ENCODE measurements around the gene RBM19.
"Not testable (repeated sequence)": the region's sequence is repeated elsewhere in the genome, so short reads cannot be mapped to it uniquely, and the experiment has no call there.

RBM19 gene

DNA sequence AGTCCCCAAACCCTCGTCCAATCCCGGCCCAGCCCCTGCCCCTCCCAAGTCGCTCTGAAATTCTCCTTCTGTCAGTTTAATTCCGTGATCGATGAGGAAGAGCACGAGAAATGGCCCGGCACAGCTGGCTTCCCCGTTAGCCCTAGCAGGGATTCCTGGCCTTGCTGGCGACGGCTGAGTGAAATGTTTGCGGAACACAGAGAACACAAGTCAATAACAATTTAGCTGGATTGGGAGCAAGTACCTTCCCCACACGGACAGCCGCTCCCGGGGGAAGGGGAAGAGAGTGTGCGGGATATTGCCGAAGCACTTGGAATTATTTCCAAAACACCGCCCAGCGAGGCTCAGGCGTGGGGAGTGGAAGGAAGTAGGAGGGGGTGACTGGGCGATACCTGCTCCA lies 134.6 kb downstream of the RBM19 start:
- no peak for DNase-seq (ENCODE audit: low read depth)

DNA sequence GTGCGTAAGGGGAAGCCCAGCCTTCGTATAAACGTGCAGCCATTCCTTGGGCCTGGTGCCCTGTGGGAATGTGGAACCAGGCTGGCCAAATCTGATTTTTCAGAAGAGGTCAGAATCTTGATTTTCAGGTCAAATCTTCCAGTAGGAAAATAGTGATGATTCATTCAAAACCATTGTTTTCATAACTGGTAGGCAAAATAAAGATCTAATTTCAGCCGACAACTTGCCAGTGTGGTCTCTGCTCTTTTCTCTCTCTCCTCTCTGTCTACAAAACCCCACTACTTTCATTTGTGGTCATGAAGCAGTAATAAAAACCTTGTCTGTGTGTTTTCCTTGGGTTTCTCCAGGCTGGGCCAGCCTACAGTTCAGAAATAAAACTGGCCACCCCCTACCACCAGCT lies 135.1 kb downstream of the RBM19 start:
- peak; percentile 82 for DNase-seq (ENCODE audit: low read depth)

DNA sequence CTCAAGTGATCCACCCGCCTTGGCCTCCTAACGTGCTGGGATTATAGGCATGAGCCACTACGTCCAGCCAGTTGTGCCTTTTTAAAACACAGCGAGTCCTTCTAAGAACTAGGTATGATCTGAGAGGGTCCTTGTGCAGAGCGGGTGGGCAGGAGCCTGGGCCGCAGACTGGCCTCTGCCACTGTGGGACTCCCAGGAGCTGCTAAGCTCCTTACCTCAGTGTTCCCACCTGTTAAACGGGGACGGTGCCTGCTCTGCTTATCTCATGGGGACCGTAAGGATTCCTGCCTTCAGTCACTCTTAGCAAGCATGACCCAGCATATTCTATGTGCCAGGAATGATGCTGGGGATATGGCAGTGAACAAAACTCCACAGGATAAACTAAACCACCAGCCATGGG lies 136.9 kb downstream of the RBM19 start:
- DNase-seq (ENCODE audit: low read depth), result no peak

DNA sequence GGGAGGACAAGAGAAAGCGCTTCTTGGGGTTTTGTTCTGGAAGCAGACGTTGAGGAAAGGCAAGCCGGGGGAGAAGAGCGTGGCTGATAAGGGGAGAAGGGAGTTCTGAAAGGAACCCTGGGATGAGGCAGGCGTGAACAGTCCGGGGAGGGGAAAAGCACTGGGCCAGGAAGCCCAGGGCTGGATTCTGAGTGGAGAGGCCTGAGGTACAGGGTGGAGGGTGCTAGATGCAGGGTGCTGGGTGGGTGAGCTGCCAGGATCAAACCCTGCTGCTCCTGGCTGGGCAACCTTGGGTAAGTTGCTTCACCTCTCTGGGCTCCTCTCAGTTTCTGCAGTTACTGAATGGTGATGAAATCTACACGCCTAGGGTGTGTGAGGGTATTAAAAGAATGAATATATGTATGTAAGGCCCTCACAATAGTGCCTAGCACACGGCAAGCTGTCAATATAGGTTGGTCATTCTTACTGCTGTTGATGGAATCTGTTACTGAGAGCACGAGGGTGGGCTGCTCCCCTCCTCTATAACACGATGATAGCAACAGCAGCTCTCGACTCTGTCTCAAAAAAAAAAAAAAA lies 138.5 kb downstream of the RBM19 start:
- DNase-seq (ENCODE audit: low read depth), result no peak

DNA sequence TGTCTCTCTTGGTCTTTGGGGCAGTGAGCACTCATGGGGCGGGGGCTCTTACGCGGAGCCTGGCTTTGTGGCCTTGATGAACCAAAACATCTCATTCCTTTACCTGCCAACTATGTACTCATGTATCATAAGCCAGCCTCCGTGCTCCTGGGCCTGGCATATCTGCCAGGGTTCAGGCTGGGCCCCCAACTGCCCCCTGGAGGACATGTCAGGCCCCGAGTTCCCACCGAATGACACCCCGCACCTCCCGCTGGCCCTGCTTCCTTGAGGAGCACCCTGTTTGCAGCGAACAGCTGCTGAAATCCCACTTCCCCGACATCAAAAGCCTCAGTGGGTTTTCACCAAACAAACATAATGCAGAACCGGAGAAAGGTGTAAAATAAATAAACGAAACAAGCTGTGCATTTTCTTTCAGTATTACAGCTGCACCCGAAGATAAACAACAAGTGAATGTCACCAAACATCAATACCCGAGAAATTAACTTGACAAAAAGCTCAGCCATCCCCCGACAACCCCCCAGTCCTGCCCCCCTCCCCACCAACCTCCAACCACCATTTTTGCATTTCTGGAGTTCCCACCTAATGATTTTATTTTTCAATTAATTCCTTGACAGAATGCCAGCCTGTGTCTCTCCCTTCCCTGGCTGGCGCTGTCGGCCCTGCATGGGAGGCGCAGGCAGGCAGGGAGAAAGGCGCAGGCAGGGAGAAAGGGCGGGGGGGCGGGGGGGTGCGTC lies 139.2 kb downstream of the RBM19 start:
- no peak for DNase-seq (ENCODE audit: low read depth)

DNA sequence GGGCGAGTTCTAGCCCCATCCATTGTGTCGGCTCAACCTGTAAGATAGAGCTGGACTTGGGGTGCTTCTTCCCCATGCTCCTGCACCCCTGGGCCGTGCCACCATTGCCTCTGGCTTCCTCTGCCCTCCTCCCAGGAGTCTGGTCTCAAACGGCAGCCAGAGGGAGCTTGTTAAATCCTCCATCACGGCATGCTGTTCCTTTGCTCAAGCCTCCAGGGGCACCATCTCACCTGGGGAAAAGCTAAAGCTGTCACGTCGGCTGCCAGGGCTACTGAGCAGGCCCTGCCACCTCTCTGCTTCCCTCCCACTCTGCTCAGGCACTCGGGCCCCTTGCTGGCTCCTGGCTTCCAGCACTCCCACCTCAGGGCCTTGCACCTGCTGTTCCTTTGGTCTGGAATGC lies 140.4 kb downstream of the RBM19 start:
- DNase-seq (ENCODE audit: low read depth), result no peak

DNA sequence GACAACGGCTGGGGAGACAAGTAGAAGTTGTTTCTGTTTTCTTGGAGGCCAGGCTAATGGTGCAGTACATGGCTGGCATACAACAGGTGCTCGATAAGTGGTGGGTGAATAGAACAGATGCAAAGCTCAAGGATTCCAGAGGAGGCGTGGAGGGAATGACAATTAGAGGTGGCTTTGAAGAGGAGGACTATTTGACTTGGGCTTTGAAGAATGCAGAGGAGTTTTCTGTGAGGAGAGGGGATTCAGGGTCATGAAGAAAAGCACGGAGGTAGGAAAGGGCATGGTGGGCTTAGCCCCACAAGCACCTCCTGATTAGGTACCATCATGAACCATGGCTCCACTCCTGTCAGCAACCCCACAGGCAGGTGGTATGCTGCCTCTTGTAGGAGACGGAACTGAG lies 142.3 kb downstream of the RBM19 start:
- no peak for DNase-seq (ENCODE audit: low read depth)

DNA sequence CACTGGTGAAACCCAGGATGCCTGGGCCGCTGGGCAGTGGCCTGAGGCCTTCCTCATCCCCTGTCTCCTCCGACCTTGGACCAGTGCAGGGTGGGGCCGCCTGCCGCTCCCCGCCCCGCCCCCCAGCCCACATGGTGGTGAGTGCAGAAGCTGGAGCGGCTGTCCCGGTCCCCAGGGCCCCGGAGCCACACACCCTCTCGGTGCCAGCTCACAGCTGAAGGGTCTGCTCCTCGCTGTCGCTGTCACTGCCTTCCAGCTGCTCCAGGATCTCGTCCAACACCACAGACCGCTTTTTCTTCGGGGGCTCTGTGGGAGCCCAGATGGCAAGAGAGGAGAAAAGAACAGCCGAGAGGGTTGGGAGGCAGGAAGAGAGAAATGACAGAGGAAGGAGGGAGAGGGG lies 143.1 kb downstream of the RBM19 start:
- DNase-seq (ENCODE audit: low read depth), result no peak

DNA sequence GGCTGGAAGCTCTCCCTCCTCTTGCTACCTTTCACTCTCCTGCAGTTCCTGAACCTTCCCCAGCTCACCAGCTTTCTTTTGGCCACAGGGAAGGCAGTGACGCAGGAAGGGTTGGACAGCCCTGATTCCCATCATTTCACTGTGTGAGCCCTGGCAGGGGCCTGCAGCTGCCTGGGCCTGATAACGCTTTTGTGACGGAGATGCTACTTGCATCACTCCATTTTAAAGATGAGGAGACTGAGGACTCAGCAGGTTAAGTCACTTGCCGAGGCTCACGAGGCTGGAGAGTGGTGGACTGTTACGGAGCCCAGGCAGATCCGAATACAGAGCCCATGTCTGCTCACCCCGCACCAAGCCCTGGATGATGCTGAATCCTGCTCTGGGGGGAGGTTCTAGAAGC lies 145.3 kb downstream of the RBM19 start:
- DNase-seq (ENCODE audit: low read depth), result no peak

DNA sequence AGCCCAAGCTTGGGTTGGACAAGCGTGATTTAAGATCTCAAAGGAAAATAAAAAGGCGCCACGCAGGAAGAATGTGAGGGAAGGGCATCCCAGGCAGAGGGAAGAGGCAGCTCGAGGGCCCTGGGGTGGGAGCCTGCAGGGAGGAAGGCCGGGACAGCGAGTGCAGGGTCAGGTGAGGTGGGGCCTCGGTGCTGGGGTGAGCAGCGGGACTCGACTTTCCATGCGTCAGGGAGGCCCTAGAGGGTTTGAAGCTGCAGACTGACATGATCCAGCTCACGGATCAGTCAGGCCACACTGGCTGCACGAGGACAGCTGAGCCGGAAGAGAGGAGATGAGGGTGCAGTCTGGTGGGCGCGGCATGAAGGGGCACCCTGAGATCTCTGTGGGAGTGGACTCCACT lies 145.8 kb downstream of the RBM19 start:
- DNase-seq (ENCODE audit: low read depth), result no peak

DNA sequence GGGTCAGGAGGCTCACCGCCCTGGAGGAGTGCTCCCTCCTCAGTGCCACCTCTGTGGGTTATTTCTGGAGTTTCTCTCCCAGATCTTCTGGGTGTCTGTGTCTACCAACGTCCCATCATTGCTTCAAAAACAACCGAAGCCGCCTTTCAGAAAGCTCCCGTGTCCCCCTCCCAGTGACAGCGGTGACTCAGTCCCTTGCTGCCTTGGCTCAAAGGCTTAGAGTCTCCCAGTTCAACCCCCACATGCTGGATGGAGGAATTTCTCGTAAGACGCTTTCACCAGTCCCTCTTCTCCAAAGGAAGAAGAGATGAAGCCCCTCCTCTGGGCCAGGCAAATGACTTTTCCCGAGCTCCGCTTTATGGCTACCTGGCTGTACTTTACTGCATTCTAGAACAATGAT lies 146.6 kb downstream of the RBM19 start:
- DNase-seq (ENCODE audit: low read depth), result no peak

DNA sequence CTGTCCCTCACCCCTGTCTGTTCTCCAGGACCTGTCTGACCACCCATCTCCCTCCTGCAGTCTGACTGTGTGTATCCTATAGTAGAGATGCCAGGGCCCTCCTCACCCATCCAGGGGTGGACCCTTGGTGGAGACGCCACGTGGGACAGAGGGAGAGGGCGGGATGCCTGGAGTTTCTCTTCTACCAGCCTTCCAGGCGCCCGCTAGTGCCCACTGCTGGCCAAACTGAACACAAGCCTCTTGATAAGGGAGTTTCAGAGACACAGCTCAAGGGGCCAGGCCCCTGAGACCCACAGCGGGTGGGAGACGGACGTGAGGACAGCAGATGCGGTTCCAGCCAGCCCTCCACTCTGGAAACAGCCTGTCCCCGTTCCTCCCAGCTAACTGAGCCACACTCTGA lies 147.3 kb downstream of the RBM19 start:
- DNase-seq (ENCODE audit: low read depth), result peak; percentile 16

DNA sequence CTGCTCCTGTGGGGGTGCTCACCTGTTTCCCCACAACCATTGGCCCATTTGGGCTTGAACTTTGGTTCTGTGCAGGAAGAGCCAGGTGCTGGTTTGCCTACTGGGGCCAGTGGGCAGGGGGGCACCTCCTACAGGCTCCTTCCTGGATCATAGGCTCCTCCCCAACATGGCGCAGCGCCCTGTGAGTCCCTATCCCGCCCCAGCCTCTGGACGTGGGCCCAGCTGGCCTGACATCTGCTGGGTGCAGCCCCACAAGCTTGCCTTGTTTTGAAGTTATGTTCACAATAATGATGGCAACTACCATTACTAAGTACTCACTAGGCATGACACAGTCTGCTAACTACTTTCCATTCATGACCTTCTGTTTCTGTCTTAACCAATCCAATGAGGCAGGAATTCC lies 147.8 kb downstream of the RBM19 start:
- DNase-seq (ENCODE audit: low read depth), result no peak

DNA sequence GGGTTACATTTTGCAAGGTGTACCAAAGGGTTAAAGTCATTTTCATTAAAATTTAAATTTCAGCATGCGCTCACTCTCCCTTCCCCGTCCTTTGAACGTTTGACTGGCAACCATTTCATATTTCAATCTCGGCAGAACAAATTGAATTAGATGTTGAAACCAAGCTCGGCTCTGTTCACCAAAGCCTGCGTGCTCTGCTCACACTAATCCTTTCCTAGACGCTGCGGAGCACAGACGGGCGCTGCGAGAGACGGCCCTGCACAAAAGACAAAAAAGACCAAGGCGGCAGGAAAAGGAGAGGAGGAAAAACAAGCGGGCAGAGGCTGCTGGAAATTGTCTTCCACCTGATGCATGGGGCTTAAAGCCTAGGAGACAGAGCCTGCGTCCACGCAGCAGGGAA lies 149.3 kb downstream of the RBM19 start:
- DNase-seq (ENCODE audit: low read depth), result no peak

DNA sequence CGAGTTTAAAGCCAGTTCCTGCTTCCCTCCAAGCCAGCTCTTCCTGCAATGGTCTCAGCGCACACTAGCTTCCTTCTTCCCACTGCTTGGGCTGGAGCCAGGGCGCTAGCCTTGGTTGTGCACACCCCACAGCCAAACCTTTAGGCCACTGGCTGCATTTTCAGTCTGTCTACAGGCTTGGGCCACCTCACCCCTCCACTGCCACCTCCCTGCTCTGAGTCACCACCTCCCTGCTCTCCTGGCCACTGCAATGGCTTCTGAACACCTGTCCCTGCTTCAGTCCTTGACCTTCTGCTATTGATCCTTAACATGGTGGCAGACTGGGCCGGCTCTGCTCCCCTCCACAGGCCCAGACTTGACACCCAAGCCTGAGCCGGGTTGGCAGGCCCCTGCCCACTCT lies 151.1 kb downstream of the RBM19 start:
- no peak for DNase-seq (ENCODE audit: low read depth)

DNA sequence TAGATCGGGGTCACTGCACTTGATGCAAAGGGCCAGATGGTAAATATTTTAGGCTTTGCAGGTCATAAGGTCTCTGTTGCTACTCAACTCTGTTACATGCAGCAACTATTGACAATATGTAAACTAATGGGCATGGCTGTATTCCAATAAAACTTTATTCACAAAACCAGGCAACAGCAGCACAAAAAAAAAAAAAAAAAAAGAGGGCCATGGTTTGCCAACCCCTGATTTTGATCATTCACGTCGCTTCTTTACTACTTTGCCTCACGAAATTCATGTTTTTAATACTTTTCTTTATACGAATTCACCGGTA lies 152.9 kb downstream of the RBM19 start:
- no peak for DNase-seq (ENCODE audit: low read depth)

DNA sequence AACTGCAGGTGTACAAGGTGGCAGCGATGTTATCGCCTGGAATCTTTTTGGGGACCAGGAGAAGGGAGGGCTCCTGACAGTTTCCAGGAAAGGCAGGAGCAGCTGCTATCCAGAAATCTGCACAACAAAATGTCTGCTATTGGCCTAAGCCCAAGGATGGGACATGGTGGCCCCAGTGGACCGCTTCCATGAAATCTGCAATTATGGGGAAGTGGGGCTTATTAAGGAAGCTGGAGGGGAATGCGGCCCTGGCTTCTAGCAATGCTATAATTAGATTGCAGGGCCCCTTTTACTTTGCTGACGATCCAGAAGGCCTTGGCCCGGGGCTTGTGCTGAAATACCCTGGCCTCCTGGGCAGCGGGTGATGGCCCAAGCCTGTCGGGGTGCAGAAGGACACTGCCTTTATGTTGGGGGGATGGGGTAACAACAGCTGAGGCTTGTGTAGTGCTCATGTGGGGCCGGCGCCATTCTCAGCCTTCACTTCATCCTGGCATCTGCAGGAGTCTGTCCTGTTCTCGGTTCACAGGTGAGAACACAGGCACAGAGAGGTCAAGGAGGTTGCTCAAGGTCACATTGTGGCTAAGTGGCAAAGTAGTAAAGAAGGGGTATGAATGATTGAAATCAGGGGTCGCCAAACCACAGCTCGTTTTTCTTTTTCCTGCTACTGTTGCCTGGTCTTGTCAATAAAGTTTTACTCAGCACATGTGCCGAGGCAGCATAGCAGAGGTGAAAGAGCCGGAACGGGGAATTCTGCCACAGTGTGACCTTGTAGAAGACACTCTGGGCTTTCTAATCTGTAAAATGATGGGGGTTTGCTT lies 153.5 kb downstream of the RBM19 start:
- no peak for DNase-seq (ENCODE audit: low read depth)

DNA sequence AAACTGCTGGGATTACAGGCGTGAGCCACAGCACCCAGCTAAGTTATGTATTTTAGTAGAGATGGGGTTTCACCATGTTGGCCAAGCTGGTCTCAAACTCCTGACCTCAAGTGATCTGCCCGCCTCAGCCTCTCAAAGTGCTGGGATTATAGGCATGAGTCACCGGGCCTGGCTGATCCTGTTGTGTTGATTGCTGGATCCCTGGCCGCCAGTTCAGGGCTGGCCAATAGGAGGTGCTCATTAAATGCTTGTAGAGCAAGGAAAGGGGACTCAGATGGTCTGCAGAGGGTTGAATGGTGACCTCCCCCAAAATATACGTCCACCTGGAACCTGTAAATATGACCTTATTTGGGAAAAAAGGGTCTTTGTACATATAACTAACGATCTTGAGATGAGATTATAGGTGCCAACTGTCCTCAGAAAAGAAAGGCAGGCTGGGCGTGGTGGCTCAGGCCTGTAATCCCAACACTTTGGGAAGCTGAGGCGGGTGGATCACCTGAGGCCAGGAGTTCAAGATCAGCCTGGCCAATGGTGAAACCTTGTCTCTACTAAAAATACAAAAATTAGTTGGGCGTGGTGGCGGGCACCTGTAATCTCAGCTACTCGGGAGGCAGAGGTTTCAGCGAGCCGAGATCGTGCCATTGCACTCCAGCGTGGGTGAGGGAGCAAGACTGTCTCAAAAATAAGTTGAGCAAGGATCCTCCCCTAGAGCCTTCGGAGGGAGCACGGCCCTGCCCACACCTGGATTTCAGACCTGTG lies 156.5 kb downstream of the RBM19 start:
- DNase-seq (ENCODE audit: low read depth), result not testable (repeated sequence)

DNA sequence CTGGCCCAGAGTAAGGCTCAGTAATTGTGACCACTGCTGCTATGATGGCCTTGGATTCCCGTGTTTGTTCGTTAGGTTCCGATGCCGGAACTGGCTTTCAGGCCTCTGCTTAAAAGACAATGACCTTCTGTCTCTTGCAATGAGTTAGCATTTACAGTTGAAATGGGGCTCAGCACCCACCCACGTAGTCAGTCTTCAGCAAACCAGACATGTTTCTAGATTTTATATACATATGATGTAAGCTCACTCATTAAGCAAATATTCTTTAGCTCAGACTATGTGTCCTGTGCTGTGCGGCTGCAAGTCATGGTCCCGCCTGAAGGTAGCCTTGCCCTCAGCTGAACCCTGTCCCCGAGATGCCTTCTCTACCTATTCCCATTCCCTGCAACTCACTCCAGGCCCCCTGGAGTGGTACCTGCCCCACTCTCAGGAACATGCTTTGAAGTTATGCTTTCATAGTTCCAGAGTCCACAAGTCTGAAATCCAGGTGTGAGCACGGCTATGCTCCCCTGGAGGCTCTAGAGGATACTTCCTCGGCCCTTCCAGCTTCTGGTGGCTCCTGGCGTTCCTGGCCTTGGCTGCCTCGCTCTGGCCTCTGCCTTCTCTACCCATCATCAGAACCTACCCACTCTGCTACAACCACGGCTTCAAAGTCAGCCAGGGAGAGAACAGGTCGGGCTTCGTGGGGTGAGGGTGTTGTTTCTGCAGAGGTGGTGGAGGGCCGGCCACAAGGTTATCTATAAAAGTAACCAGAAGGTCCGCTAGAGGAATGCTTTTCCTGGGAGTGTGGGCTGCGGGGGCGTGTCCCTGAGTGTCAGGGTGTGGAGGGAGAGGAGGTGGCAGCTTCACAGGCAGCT lies 157.8 kb downstream of the RBM19 start:
- no peak for DNase-seq (ENCODE audit: low read depth)

DNA sequence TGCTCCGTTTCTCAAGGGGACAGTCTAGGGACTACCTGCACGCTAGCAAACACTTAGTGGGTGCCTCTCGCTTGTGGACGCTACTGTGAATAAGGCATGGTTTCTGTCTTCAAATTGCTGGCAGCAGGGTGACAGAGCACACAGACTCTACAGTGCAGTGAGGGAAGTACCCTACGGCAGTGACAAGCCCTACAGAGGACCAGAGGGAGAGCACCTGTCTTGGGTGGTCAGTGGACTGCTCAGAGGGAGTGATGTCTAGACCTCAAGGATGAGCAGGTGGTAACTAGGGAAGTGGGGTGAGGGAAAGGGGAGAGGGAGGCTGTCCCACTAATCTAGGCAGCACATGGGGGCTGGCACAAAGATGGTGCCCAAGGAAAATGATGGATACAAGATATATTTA lies 160.5 kb downstream of the RBM19 start:
- DNase-seq (ENCODE audit: low read depth), result no peak

DNA sequence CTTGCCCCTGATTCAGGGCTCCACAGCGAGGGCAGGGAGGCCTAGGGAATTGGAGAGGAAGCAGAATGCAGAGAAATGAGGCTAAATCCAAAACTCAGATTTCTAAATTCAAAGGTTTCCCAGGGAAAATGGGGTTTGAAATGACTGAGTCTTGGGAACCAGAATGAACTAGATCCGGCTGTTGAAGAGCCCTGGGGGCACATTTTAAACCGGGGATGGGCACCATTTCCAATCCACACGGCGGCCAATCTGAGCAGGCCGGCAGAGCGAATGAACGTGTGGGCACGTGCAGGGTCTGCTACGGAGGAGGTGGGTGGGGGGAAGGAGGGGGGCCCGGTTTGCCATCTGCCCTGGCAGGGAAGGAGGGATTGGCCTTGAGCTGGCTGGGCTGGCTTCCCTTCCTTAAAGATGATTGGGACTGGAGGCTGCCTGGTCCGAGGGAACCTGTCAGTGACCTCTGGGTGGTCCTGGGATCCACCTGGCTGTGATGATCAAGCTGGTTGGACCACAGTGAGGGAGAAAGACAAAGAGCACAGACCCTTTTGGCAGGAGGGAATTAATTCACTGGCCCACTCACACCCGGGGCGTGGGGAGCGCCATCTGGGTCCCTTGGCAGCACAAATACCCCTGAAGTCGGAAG lies 161.0 kb downstream of the RBM19 start:
- DNase-seq (ENCODE audit: low read depth), result no peak

Measured in EH (cell line).